NT2/D1 (cell line): ENCODE measurements around the gene HINFP.
"Not testable (repeated sequence)": the region's sequence is repeated elsewhere in the genome, so short reads cannot be mapped to it uniquely, and the experiment has no call there.

Source experiments
- DNase-seq: peaks from one replicate; pipeline ENCODE4 v3.0.0-alpha.2; 2011; ENCODE audit warnings: low read depth, low spot score
- H3K27me3 ChIP-seq: 2 replicates; pipeline ENCODE4 v1.6.0; 2011; ENCODE audit warnings: mild to moderate bottlenecking; ENCODE audit not compliant: insufficient read length, insufficient read depth
- H3K36me3 ChIP-seq: 2 replicates; pipeline ENCODE4 v1.6.1; 2011; ENCODE audit warnings: mild to moderate bottlenecking, low read length, mixed read lengths; ENCODE audit not compliant: insufficient read depth, insufficient read length
- H3K4me1 ChIP-seq: 2 replicates; pipeline ENCODE4 v1.5.1; 2011; ENCODE audit not compliant: insufficient read depth, insufficient read length
- H3K4me3 ChIP-seq: 2 replicates; pipeline ENCODE4 v1.5.1; 2011; ENCODE audit warnings: low read depth; ENCODE audit not compliant: insufficient read length
- H3K9ac ChIP-seq: 2 replicates; pipeline ENCODE4 v1.6.0; 2011; ENCODE audit warnings: low read depth; ENCODE audit not compliant: insufficient read length
- H3K9me3 ChIP-seq: 2 replicates; pipeline ENCODE4 v1.5.1; 2011; ENCODE audit warnings: mild to moderate bottlenecking, low read length; ENCODE audit not compliant: insufficient read depth
- SUZ12 ChIP-seq: IDR thresholded peaks from 2 replicates; pipeline ENCODE4 v1.6.1; 2011; ENCODE audit not compliant: insufficient read length, insufficient read depth; ENCODE audit errors: extremely low read depth
- YY1 ChIP-seq: IDR thresholded peaks from 2 replicates; pipeline ENCODE4 v1.6.1; 2011; ENCODE audit not compliant: insufficient read length, insufficient read depth
- ZNF274 ChIP-seq: IDR thresholded peaks from 2 replicates; pipeline ENCODE4 v1.6.1; 2011; ENCODE audit warnings: mild to moderate bottlenecking, low read depth, low read length

Gene HINFP

DNA sequence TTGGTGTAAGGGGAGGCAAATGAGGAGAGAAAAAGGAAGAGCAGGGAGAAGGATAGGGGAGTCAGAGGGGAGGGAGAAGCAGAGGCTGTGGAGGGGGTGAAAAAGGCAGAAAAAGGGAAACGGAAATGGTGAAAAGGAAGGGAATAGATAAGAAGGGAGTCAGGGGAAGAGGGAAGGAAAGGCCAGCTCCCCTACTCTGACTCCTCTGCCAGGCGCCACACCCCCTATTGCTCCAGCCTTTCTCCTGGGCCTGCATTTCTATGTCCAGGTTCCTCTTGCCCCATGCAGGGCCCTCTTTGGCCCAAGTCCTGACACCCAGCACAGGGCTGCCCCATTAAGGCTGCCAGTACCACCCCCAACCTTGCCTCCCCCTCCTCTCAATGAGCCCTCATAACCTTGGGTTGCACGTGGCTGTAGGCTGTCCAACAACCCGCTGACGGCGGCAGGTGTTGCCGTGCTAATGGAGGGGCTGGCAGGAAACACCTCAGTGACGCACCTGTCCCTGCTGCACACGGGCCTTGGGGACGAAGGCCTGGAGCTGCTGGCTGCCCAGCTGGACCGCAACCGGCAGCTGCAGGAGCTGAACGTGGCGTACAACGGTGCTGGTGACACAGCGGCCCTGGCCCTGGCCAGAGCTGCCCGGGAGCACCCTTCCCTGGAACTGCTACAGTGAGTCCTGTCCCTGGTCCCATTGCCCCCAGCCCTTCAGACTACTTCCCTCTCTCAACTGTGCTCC lies 60.5 kb downstream of the HINFP start:
- H3K4me3 ChIP-seq = no peak overlapping the region
- TF ChIP-seq ZNF274 = no peak
- TF ChIP-seq SUZ12 = no peak
- no peak for TF ChIP-seq YY1
- H3K36me3 ChIP-seq = peaks cover 18% of the 10 kb centered on the region
- DNase-seq = no peak
- no peak overlapping the region for H3K9ac ChIP-seq
- no peaks in the 10 kb centered on the region for H3K4me1 ChIP-seq
- H3K9me3 ChIP-seq = no peaks in the 10 kb centered on the region
- H3K27me3 ChIP-seq = no peaks in the 10 kb centered on the region

DNA sequence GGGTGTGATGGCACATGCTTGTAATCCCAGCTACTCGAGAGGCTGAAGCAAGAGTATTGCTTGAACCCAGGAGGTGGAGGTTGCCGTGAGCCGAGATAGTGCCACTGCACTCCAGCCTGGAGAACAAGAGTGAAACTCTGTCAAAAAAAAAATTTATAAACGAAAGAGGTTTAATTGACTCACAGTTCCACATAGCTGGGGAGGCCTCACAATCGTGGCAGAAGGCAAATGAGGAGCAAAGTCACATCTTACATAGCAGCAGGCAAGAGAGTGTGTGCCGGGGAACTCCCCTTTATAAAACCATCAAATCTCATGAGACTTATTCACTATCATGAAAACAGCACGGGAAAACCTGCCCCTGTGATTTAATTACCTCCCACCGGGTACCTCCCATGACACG lies 63.0 kb downstream of the HINFP start:
- not testable (repeated sequence) for H3K4me3 ChIP-seq, DNase-seq, H3K9ac ChIP-seq, H3K9me3 ChIP-seq, H3K27me3 ChIP-seq, H3K4me1 ChIP-seq
- H3K36me3 ChIP-seq = peaks cover 13% of the 10 kb centered on the region
